Measurements from ENCODE around the gene POGK.

POGK gene

GRCh38 chr1:166889776-166890175 lies 50.5 kb downstream of the POGK start:
- no peak overlapping the region for H3K4me3 ChIP-seq (ENCODE audit: low read depth, low read length)
- POLR2A ChIA-PET, result no interaction called here
- CTCF ChIA-PET, result interaction anchor here (0.8 to 1.0 kb wide), 2 partner anchors 20 to 21 kb away, joined by 3 to 5 read pairs; no protein-coding TSS in a partner anchor
- H3K9me3 ChIP-seq (ENCODE audit: control insufficient read depth, insufficient read depth, low read depth, low read length), result no peaks in the 10 kb centered on the region
- no peaks in the 10 kb centered on the region for H3K4me1 ChIP-seq (ENCODE audit: control insufficient read depth, insufficient read depth, low read length)
- H3K36me3 ChIP-seq (ENCODE audit: control insufficient read depth in 2 of 2, insufficient read depth in 1 of 2, low read length in 2 of 2), result no peaks in the 10 kb centered on the region
- TF ChIP-seq, protein P1, sequence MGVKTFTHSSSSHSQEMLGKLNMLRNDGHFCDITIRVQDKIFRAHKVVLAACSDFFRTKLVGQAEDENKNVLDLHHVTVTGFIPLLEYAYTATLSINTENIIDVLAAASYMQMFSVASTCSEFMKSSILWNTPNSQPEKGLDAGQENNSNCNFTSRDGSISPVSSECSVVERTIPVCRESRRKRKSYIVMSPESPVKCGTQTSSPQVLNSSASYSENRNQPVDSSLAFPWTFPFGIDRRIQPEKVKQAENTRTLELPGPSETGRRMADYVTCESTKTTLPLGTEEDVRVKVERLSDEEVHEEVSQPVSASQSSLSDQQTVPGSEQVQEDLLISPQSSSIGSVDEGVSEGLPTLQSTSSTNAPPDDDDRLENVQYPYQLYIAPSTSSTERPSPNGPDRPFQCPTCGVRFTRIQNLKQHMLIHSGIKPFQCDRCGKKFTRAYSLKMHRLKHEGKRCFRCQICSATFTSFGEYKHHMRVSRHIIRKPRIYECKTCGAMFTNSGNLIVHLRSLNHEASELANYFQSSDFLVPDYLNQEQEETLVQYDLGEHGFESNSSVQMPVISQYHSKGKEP (tag by site-specific recombination; IDR thresholded peaks at IDR 0.05), result no peak
- TF ChIP-seq ZNF701 (tag by site-specific recombination; IDR thresholded peaks at IDR 0.05), result no peak
- TF ChIP-seq, protein P2, sequence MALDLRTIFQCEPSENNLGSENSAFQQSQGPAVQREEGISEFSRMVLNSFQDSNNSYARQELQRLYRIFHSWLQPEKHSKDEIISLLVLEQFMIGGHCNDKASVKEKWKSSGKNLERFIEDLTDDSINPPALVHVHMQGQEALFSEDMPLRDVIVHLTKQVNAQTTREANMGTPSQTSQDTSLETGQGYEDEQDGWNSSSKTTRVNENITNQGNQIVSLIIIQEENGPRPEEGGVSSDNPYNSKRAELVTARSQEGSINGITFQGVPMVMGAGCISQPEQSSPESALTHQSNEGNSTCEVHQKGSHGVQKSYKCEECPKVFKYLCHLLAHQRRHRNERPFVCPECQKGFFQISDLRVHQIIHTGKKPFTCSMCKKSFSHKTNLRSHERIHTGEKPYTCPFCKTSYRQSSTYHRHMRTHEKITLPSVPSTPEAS (tag by site-specific recombination; IDR thresholded peaks at IDR 0.05), result no peak
- no peak for TF ChIP-seq TCF7L2 (IDR thresholded peaks at IDR 0.05; ENCODE audit: borderline replicate concordance, low read depth, low read length)
- no peak for TF ChIP-seq ZFP41 (tag by site-specific recombination; IDR thresholded peaks at IDR 0.05; ENCODE audit: borderline replicate concordance)
- TF ChIP-seq GFI1B (tag by site-specific recombination; IDR thresholded peaks at IDR 0.05), result no peak
- no peak for TF ChIP-seq ZNF140 (tag by site-specific recombination; IDR thresholded peaks at IDR 0.05)
- TF ChIP-seq SETDB1 (IDR thresholded peaks at IDR 0.05; ENCODE audit: insufficient read length, low read length), result no peak
- TF ChIP-seq REST (tag by site-specific recombination; IDR thresholded peaks at IDR 0.05), result no peak
- H3K27ac ChIP-seq (ENCODE audit: extremely low read depth, low read depth, low read length), result no peak overlapping the region

GRCh38 chr1:166895766-166896165 lies 56.5 kb downstream of the POGK start:
- CTCF ChIA-PET, result interaction anchor here (2.9 kb wide), 1 partner anchor 163 kb away, joined by 10 read pairs; no protein-coding TSS in a partner anchor
- Histone ChIP-seq H3K27ac (ENCODE audit: extremely low read depth, low read depth, low read length) (no peak overlapping the region), H3K9me3 (ENCODE audit: control insufficient read depth, insufficient read depth, low read depth, low read length) (no peaks in the 10 kb centered on the region), H3K36me3 (ENCODE audit: control insufficient read depth in 2 of 2, insufficient read depth in 1 of 2, low read length in 2 of 2) (no peaks in the 10 kb centered on the region), H3K4me3 (ENCODE audit: low read depth, low read length) (no peak overlapping the region), H3K4me1 (ENCODE audit: control insufficient read depth, insufficient read depth, low read length) (no peaks in the 10 kb centered on the region)
- POLR2A ChIA-PET, result no interaction called here
- no peak for TF ChIP-seq ZNF221 (tag by site-specific recombination; IDR thresholded peaks at IDR 0.05; ENCODE audit: borderline replicate concordance)
- TF ChIP-seq, protein P3, sequence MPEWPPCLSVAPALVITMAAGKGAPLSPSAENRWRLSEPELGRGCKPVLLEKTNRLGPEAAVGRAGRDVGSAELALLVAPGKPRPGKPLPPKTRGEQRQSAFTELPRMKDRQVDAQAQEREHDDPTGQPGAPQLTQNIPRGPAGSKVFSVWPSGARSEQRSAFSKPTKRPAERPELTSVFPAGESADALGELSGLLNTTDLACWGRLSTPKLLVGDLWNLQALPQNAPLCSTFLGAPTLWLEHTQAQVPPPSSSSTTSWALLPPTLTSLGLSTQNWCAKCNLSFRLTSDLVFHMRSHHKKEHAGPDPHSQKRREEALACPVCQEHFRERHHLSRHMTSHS (tag by site-specific recombination; IDR thresholded peaks at IDR 0.05), result no peak
- TF ChIP-seq ZNF585B (tag by site-specific recombination; IDR thresholded peaks at IDR 0.05), result no peak
- TF ChIP-seq TSHZ1 (tag by site-specific recombination; IDR thresholded peaks at IDR 0.05; ENCODE audit: borderline replicate concordance), result no peak
- no peak for TF ChIP-seq ZNF704 (tag by site-specific recombination; IDR thresholded peaks at IDR 0.05)
- TF ChIP-seq, protein P4, sequence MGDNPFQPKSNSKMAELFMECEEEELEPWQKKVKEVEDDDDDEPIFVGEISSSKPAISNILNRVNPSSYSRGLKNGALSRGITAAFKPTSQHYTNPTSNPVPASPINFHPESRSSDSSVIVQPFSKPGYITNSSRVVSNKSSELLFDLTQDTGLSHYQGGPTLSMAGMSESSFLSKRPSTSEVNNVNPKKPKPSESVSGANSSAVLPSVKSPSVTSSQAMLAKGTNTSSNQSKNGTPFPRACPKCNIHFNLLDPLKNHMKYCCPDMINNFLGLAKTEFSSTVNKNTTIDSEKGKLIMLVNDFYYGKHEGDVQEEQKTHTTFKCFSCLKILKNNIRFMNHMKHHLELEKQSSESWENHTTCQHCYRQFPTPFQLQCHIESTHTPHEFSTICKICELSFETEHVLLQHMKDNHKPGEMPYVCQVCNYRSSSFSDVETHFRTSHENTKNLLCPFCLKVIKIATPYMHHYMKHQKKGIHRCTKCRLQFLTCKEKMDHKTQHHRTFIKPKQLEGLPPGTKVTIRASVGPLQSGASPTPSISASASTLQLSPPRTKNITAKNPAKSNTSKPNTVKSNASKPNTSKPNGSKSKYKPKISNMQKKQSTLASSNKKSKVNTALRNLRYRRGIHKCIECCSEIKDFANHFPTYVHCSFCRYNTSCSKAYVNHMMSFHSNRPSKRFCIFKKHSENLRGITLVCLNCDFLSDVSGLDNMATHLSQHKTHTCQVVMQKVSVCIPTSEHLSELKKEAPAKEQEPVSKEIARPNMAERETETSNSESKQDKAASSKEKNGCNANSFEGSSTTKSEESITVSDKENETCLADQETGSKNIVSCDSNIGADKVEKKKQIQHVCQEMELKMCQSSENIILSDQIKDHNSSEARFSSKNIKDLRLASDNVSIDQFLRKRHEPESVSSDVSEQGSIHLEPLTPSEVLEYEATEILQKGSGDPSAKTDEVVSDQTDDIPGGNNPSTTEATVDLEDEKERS (tag by site-specific recombination; IDR thresholded peaks at IDR 0.05), result no peak
- no peak for TF ChIP-seq ZNF664 (tag by site-specific recombination; IDR thresholded peaks at IDR 0.05)
- TF ChIP-seq ZNF521 (tag by site-specific recombination; IDR thresholded peaks at IDR 0.05), result no peak
- no peak for TF ChIP-seq ZNF184 (tag by site-specific recombination; IDR thresholded peaks at IDR 0.05)

All from HEK293 (cell line).